ENCODE measurements around the gene ZNF407. TPM values are rescaled to one million over a fixed set of nuclear protein-coding genes. Genes with fewer than 3 reads are reported as not detected.

Gene ZNF407
- total and polyA plus RNA-seq, 2 of the 13 experiments (the other 11 are each of a cell fraction or from before 2014, with no cell fraction given) = 2.3 to 8.7 TPM

DNA sequence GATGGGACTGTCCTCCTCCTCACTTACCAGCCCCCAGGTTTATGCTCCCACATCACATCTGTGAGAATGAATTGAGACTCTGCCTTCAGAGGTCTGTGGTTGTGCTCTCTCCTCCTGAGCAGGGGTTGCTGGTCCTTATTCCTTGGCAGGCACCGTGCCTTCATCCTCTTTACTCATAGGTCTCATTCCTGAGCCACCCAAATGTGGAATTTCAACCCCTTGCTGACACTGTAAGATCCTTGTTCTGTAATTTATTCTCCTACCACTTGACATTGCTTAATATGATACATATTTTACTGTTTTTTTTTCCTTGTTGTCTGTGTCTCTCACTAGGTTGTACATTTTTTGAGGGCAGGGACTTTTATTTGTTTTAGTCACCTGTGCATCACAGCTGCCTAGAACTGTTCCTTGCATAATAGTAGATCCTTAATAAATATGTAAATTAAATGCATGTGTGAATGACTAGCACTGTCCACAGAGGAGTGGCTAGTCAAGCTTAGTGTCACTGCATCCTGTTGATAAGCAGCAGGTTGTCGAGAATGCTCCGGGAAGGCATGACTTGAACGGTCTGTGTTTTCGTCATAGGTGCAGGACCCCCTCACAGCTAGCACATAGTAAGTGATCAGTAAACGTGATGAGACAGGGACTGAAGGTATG, 180.6 kb downstream of the ZNF407 start:
- no peak for TF ChIP-seq ERF (CRISPR knock-in tag; IDR thresholded peaks at IDR 0.05)
- TF ChIP-seq TIGD3 (CRISPR knock-in tag; IDR thresholded peaks at IDR 0.05; ENCODE audit: borderline replicate concordance) = no peak
- TF ChIP-seq NR1H2 (CRISPR knock-in tag; IDR thresholded peaks at IDR 0.05; ENCODE audit: borderline replicate concordance, low read depth) = no peak
- TF ChIP-seq ZKSCAN8 (CRISPR knock-in tag; IDR thresholded peaks at IDR 0.05; ENCODE audit: borderline replicate concordance) = no peak
- TF ChIP-seq GRHL1 (CRISPR knock-in tag; conservative IDR thresholded peaks at IDR 0.05) = no peak
- TF ChIP-seq, protein P1, sequence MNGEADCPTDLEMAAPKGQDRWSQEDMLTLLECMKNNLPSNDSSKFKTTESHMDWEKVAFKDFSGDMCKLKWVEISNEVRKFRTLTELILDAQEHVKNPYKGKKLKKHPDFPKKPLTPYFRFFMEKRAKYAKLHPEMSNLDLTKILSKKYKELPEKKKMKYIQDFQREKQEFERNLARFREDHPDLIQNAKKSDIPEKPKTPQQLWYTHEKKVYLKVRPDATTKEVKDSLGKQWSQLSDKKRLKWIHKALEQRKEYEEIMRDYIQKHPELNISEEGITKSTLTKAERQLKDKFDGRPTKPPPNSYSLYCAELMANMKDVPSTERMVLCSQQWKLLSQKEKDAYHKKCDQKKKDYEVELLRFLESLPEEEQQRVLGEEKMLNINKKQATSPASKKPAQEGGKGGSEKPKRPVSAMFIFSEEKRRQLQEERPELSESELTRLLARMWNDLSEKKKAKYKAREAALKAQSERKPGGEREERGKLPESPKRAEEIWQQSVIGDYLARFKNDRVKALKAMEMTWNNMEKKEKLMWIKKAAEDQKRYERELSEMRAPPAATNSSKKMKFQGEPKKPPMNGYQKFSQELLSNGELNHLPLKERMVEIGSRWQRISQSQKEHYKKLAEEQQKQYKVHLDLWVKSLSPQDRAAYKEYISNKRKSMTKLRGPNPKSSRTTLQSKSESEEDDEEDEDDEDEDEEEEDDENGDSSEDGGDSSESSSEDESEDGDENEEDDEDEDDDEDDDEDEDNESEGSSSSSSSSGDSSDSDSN (CRISPR knock-in tag; IDR thresholded peaks at IDR 0.05) = no peak
- no peak for TF ChIP-seq KDM5A (IDR thresholded peaks at IDR 0.05; ENCODE audit: borderline replicate concordance, low read length)
- TF ChIP-seq YEATS4 (CRISPR knock-in tag; IDR thresholded peaks at IDR 0.05; ENCODE audit: borderline replicate concordance) = no peak
- TF ChIP-seq TGIF2 (CRISPR knock-in tag; IDR thresholded peaks at IDR 0.05) = no peak
- TF ChIP-seq ZNF615 (CRISPR knock-in tag; IDR thresholded peaks at IDR 0.05; ENCODE audit: borderline replicate concordance) = no peak
- TF ChIP-seq, protein P2, sequence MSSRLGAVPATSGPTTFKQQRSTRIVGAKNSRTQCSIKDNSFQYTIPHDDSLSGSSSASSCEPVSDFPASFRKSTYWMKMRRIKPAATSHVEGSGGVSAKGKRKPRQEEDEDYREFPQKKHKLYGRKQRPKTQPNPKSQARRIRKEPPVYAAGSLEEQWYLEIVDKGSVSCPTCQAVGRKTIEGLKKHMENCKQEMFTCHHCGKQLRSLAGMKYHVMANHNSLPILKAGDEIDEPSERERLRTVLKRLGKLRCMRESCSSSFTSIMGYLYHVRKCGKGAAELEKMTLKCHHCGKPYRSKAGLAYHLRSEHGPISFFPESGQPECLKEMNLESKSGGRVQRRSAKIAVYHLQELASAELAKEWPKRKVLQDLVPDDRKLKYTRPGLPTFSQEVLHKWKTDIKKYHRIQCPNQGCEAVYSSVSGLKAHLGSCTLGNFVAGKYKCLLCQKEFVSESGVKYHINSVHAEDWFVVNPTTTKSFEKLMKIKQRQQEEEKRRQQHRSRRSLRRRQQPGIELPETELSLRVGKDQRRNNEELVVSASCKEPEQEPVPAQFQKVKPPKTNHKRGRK (CRISPR knock-in tag; IDR thresholded peaks at IDR 0.05) = no peak
- intact Hi-C loops (cut with micrococcal nuclease; ENCODE audit: unreplicated experiment) (no loop called here), in situ Hi-C loops (cut with HindIII; ENCODE audit: extremely low pct_ligation_motif_present, low pct_unique_long_range_greater_than_20kb) (no loop called here)
- Histone ChIP-seq H3K4me2 (ENCODE audit: low read depth, low read length) (no peak overlapping the region), H3K9ac (ENCODE audit: insufficient read depth, low read depth, low read length) (no peak overlapping the region), H4K20me1 (ENCODE audit: insufficient read depth, low read length) (no peaks in the 10 kb centered on the region), H2AFZ (ENCODE audit: low read length) (no peak overlapping the region), H3K9me3 (ENCODE audit: low read length) (no peaks in the 10 kb centered on the region), H3K36me3 (replicated peaks in 1 of 2; ENCODE audit: control insufficient read depth in 1 of 2, insufficient read depth in 2 of 2, low read length in 2 of 2) (no peaks in the 10 kb centered on the region; a peak in 1 of 5 replicates), H3K4me1 (ENCODE audit: insufficient read depth, low read length) (no peaks in the 10 kb centered on the region), H3K27ac (ENCODE audit: extremely low read length, insufficient read depth, low read length) (no peak overlapping the region), H3K79me2 (ENCODE audit: insufficient read depth, low read length) (no peaks in the 10 kb centered on the region), H3K27me3 (ENCODE audit: control insufficient read depth in 1 of 2, insufficient read depth in 2 of 2, low read length in 2 of 2) (no peaks in the 10 kb centered on the region), H3K4me3 (replicated peaks in 1 of 3; ENCODE audit: insufficient read depth in 1 of 3, low read depth in 2 of 3, low read length in 3 of 3) (no peak overlapping the region)
- no TSS peak for BruUV-seq (replicated peaks)
- ChIA-PET POLR2A (no interaction called here), CTCF (ENCODE audit: low intra/inter-chr PET ratio, low total read pairs) (no interaction called here)
- WGBS (ENCODE audit: low lambda C conversion rate) = 97% methylated on average over 6 of the region's 6 CpGs
- no peak for ATAC-seq
- no peak for FAIRE-seq
- no peak for DNase-seq (ENCODE audit: low spot score)
